ENCODE data around the gene LRRK2.
"Not testable (repeated sequence)": the region's sequence is repeated elsewhere in the genome, so short reads cannot be mapped to it uniquely, and the experiment has no call there.

LRRK2 gene

GRCh38 chr12:40224439-40225291 lies at the start of gene LRRK2:
Gene LRRK2 (plus strand): TSS chr12:40224997. CDS start chr12:40225132, 135 bp downstream.
- DNase-seq: peak; percentile 87

DNA sequence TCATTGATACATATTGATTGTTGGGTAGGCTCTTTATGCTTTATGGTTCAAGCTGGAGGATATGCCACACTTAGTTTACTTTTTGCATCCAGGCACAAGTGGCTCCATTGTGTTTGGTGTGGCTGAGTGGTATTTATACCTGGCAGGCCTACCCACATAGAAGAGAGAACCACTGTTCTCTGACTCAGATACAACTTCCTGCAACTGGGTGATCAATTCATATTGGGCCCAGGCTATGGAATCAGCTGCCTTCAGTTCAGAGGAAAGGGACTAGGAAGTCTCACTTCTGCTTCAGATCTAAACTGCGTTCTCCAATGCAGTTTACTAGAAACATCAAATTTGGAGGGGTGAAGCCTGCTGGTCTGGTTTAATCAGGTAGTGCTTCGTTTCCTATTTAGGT lies 49.8 kb upstream of the LRRK2 start:
- DNase-seq: no peak

- DNase-seq: no peak
Observed at GRCh38 chr12:40175489-40175888, 49.3 kb upstream of the LRRK2 start.

DNA sequence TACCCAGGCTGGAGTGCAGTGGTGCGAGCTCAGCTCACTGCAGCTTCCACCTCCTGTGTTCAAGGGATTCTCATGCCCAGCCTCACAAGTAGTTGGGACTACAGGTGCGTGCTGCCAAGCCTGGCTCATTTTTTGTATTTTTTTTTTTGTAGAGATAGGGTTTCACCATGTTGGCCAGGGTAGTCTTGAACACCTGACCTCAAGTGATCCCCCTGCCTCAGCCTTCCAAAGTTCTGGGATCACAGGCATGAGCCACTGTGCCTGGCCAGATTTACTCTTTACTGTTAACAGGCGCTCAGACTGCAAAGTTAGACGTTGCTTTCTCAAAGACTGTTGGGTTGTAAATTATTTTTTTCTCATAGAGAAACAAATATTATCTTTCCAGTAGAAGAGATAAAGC lies 46.1 kb upstream of the LRRK2 start:
- DNase-seq: no peak

- DNase-seq: no peak
Observed at GRCh38 chr12:40181490-40181889, 43.3 kb upstream of the LRRK2 start.

- no peak for DNase-seq
Observed at GRCh38 chr12:40183715-40184114, 41.1 kb upstream of the LRRK2 start.

- DNase-seq: no peak
Observed at GRCh38 chr12:40184493-40185302, 40.1 kb upstream of the LRRK2 start.

- no peak for DNase-seq
Observed at GRCh38 chr12:40185303-40185693, 39.5 kb upstream of the LRRK2 start.

GRCh38 chr12:40188558-40189320 lies 36.1 kb upstream of the LRRK2 start:
- DNase-seq: no peak

- peak; percentile 63 for DNase-seq
Observed at GRCh38 chr12:40192704-40193255, 32.0 kb upstream of the LRRK2 start.

- DNase-seq: peak; percentile 31
Observed at GRCh38 chr12:40194846-40195245, 30.0 kb upstream of the LRRK2 start.

DNA sequence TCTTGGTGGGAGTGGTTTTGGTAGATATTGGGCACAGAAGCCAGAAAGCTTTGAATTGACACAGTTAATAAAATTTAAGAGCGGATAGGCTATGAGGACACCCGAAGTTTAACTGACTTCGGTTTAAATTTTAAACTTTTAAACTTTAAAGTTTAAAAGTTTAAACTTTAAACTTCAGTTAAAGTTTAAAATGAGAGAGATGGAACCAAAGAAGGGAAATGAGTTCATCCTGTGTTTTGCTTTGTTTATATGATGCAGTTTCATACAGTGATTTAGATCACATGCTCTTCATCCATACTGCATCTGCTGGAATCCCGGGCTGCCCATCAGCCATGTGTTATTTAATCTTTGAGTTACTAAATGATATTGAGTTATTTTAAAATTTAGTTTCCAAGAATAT lies 27.2 kb upstream of the LRRK2 start:
- DNase-seq: no peak

GRCh38 chr12:40198601-40199000 lies 26.2 kb upstream of the LRRK2 start:
- DNase-seq: no peak

GRCh38 chr12:40202095-40203059 lies 22.4 kb upstream of the LRRK2 start:
- peak; percentile 66 for DNase-seq

GRCh38 chr12:40203060-40203430 lies 21.8 kb upstream of the LRRK2 start:
- DNase-seq: no peak

DNA sequence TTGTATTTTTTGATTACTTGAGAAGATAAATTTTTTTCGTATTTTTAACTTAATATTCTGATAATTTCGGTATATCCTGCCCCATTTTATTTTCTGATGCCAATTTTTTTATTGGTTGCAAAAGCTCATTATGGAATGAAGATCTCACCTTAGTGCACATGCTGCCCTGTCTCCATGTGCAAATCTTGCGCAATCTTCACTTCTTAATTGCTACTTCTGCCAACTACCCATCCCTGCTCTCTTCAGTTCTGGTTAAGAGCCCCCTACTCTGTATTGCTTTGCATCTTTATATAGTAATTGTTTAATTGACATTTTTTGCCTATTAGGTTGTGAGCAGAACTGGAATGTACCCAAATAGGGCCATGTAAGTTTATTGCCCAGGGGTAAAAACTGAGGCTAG lies 20.5 kb upstream of the LRRK2 start:
- DNase-seq: no peak

- DNase-seq: no peak
Observed at GRCh38 chr12:40207551-40207950, 17.2 kb upstream of the LRRK2 start.

GRCh38 chr12:40208707-40209446 lies 15.9 kb upstream of the LRRK2 start:
- DNase-seq: peak; percentile 47

DNA sequence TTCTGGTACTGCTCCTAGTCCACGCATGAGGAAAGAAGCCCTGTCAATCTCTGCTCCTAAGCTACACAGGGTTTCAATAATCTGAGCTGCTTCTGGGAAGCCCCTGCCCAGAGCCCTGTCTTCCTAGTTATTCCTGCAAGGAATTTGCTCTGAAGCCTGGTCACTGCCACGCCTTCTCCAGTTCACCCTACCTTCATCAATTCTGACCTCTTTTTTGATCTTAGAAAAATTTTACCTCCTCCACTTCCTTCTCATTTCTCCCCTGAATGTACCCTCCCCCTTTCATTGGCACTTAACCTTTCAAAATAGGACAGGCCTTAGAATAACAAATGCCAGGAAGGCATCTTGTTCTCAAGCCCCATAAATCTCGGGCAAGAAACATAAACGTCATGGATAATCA lies 14.9 kb upstream of the LRRK2 start:
- no peak for DNase-seq

DNA sequence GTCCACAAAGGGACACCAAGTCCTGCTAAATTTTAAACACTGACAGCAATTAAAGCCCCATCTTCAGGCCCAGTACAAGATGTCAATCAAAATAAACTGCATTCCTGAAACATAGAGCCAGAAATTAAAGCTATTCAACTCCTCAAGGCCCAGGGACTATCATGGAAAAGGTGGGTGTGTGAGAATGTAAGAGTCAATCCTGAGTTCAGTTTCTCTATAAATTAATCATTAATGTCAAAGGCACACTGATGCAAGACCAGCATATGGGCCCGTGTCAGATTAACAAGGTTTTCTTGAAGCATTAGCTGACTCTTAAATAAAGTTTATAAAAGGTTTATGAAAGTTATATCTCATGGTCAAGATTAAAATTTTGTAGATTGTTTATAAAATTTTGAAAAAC lies 13.6 kb upstream of the LRRK2 start:
- not testable (repeated sequence) for DNase-seq

- DNase-seq: no peak
Observed at GRCh38 chr12:40212566-40212965, 12.2 kb upstream of the LRRK2 start.

Measured in hematopoietic multipotent progenitor cell treated with erythropoietin and hydrocortisone succinate and interleukin-3 and kit ligand, for 4 days (in vitro differentiated cells).